ENCODE measurements around the gene NACA2. TPM values are rescaled to one million over a fixed set of nuclear protein-coding genes. Genes with fewer than 3 reads are reported as not detected.
"Not testable (repeated sequence)": the region's sequence is repeated elsewhere in the genome, so short reads cannot be mapped to it uniquely, and the experiment has no call there.

NACA2 gene
- total and polyA plus RNA-seq, 4 donors, result 0.28 to 1.9 (median 1.2) TPM; not detected in 1

DNA sequence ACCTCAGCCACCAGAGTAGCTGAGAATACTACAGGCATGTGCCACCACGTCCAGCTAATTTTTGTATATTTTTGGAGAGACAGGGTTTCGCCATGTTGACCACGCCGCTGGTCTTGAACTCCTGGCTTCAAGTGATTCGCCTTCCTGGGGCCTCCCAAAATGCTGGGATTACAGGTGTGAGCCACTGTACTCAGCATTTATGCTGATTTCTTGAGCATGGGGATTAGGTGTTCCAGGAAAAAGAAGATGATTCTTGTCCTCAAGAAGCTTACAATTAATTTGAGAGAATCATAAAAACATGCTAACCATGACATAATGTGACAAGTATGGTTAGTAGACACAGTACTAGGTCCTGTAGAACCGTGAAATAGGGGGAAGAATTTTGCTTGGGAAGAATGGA is 30.9 kb downstream of the NACA2 start:
- H3K27ac ChIP-seq (ENCODE audit: low read depth, low read length), result no peak overlapping the region
- no peaks in the 10 kb centered on the region for H3K36me3 ChIP-seq (ENCODE audit: control insufficient read depth, insufficient read depth, low read length)
- H3K4me3 ChIP-seq (ENCODE audit: low read depth, low read length), result no peak overlapping the region
- H3K9me3 ChIP-seq (ENCODE audit: control insufficient read depth, insufficient read depth, low read length), result no peaks in the 10 kb centered on the region
- WGBS (ENCODE audit: insufficient coverage), result 97% methylated on average over 5 of the region's 6 CpGs
- H3K4me1 ChIP-seq (ENCODE audit: control insufficient read depth, insufficient read depth, low read length), result no peaks in the 10 kb centered on the region
- no peak for DNase-seq (ENCODE audit: low read depth in 4 of 6, low spot score in 6 of 6)
- H3K27me3 ChIP-seq (ENCODE audit: control insufficient read depth, insufficient read depth, low read length), result no peaks in the 10 kb centered on the region

GRCh38 chr17:61556224-61557188 is 34.5 kb downstream of the NACA2 start:
- Histone ChIP-seq H3K4me1 (ENCODE audit: control insufficient read depth, insufficient read depth, low read length) (no peaks in the 10 kb centered on the region), H3K4me3 (ENCODE audit: low read depth, low read length) (no peak overlapping the region), H3K27me3 (ENCODE audit: control insufficient read depth, insufficient read depth, low read length) (no peaks in the 10 kb centered on the region), H3K36me3 (ENCODE audit: control insufficient read depth, insufficient read depth, low read length) (no peaks in the 10 kb centered on the region), H3K27ac (ENCODE audit: low read depth, low read length) (no peak overlapping the region), H3K9me3 (ENCODE audit: control insufficient read depth, insufficient read depth, low read length) (no peaks in the 10 kb centered on the region)
- no peak for DNase-seq (ENCODE audit: low read depth in 4 of 6, low spot score in 6 of 6)
- WGBS (ENCODE audit: insufficient coverage), result 38% methylated on average over 1 of the region's 10 CpGs

DNA sequence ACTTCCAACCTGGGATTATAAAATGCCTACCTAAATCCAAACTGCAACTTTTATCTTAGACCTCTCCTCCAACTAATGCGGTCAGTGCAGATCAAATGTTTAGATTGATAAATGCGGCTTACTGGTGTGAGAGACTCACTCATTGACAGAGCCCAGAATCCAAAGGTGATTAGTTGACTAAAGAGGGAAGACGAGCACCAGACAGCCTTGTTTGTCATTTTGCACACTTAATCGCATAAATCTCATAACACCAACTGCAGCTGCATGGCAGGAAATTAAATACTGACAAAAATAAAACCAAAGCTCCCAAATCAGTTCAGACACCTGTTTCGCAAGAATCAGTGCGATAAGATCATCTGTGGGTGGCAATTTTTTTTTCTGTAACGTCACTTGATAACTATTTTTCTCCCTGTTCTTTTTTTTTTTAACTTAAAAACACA is 35.9 kb downstream of the NACA2 start:
- no peak for DNase-seq (ENCODE audit: low read depth in 4 of 6, low spot score in 6 of 6)
- no peaks in the 10 kb centered on the region for H3K4me1 ChIP-seq (ENCODE audit: control insufficient read depth, insufficient read depth, low read length)
- no peaks in the 10 kb centered on the region for H3K36me3 ChIP-seq (ENCODE audit: control insufficient read depth, insufficient read depth, low read length)
- H3K9me3 ChIP-seq (ENCODE audit: control insufficient read depth, insufficient read depth, low read length), result no peaks in the 10 kb centered on the region
- WGBS (ENCODE audit: insufficient coverage), result 100% methylated on average over 1 of the region's 7 CpGs
- H3K27ac ChIP-seq (ENCODE audit: low read depth, low read length), result no peak overlapping the region
- H3K4me3 ChIP-seq (ENCODE audit: low read depth, low read length), result no peak overlapping the region
- H3K27me3 ChIP-seq (ENCODE audit: control insufficient read depth, insufficient read depth, low read length), result no peaks in the 10 kb centered on the region

DNA sequence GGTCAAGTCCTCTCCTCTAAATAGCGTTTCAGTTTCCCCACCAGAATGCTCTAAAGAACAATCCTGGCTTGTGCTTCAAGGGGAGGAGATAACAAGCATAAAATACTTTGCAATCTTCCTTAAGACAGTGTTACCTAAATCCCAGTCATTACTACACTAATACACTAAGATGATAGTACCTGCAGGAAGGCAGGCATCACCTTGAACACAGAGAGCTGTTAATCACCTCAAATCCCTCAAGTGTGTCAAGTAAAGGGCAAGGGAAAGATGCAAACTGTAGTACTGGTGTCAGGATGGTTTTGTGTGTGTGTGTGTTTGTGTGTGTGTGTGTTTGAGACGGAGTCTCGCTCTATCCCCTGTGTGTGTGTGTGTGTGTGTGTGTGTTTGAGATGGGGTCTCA is 36.8 kb downstream of the NACA2 start:
- WGBS (ENCODE audit: insufficient coverage), result 17% methylated on average over 1 of the region's 3 CpGs
- Histone ChIP-seq H3K27me3 (ENCODE audit: control insufficient read depth, insufficient read depth, low read length) (no peaks in the 10 kb centered on the region), H3K4me3 (ENCODE audit: low read depth, low read length) (no peak overlapping the region), H3K27ac (ENCODE audit: low read depth, low read length) (no peak overlapping the region), H3K36me3 (ENCODE audit: control insufficient read depth, insufficient read depth, low read length) (no peaks in the 10 kb centered on the region), H3K9me3 (ENCODE audit: control insufficient read depth, insufficient read depth, low read length) (no peaks in the 10 kb centered on the region), H3K4me1 (ENCODE audit: control insufficient read depth, insufficient read depth, low read length) (no peaks in the 10 kb centered on the region)
- DNase-seq (ENCODE audit: low read depth in 4 of 6, low spot score in 6 of 6), result no peak

GRCh38 chr17:61552560-61552959 is 38.5 kb downstream of the NACA2 start:
- H3K4me3 ChIP-seq (ENCODE audit: low read depth, low read length); H3K27me3 ChIP-seq (ENCODE audit: control insufficient read depth, insufficient read depth, low read length); DNase-seq (ENCODE audit: low read depth in 4 of 6, low spot score in 6 of 6); H3K9me3 ChIP-seq (ENCODE audit: control insufficient read depth, insufficient read depth, low read length); H3K36me3 ChIP-seq (ENCODE audit: control insufficient read depth, insufficient read depth, low read length); H3K27ac ChIP-seq (ENCODE audit: low read depth, low read length); H3K4me1 ChIP-seq (ENCODE audit: control insufficient read depth, insufficient read depth, low read length): not testable (repeated sequence)
- WGBS (ENCODE audit: insufficient coverage), result 100% methylated on average over 10 of the region's 11 CpGs

GRCh38 chr17:61551255-61551742 is 39.7 kb downstream of the NACA2 start:
- Histone ChIP-seq H3K4me1 (ENCODE audit: control insufficient read depth, insufficient read depth, low read length) (no peaks in the 10 kb centered on the region), H3K9me3 (ENCODE audit: control insufficient read depth, insufficient read depth, low read length) (no peaks in the 10 kb centered on the region), H3K4me3 (ENCODE audit: low read depth, low read length) (no peak overlapping the region), H3K27me3 (ENCODE audit: control insufficient read depth, insufficient read depth, low read length) (no peaks in the 10 kb centered on the region), H3K27ac (ENCODE audit: low read depth, low read length) (no peak overlapping the region), H3K36me3 (ENCODE audit: control insufficient read depth, insufficient read depth, low read length) (no peaks in the 10 kb centered on the region)
- peak in 5 of 6 donors; percentile 21 to 82 (median 41) for DNase-seq (ENCODE audit: low read depth in 4 of 6, low spot score in 6 of 6)
- WGBS (ENCODE audit: insufficient coverage), result 0% methylated on average over 1 of the region's 6 CpGs

GRCh38 chr17:61547113-61547512 is 43.9 kb downstream of the NACA2 start:
- Histone ChIP-seq H3K27me3 (ENCODE audit: control insufficient read depth, insufficient read depth, low read length) (no peaks in the 10 kb centered on the region), H3K4me1 (ENCODE audit: control insufficient read depth, insufficient read depth, low read length) (no peaks in the 10 kb centered on the region), H3K27ac (ENCODE audit: low read depth, low read length) (no peak overlapping the region), H3K36me3 (ENCODE audit: control insufficient read depth, insufficient read depth, low read length) (no peaks in the 10 kb centered on the region), H3K4me3 (ENCODE audit: low read depth, low read length) (no peak overlapping the region), H3K9me3 (ENCODE audit: control insufficient read depth, insufficient read depth, low read length) (peaks cover 2% of the 10 kb centered on the region)
- no peak for DNase-seq (ENCODE audit: low read depth in 4 of 6, low spot score in 6 of 6)

- no peak for DNase-seq (ENCODE audit: low read depth in 4 of 6, low spot score in 6 of 6)
- Histone ChIP-seq H3K4me3 (ENCODE audit: low read depth, low read length) (no peak overlapping the region), H3K36me3 (ENCODE audit: control insufficient read depth, insufficient read depth, low read length) (no peaks in the 10 kb centered on the region), H3K27me3 (ENCODE audit: control insufficient read depth, insufficient read depth, low read length) (no peaks in the 10 kb centered on the region), H3K27ac (ENCODE audit: low read depth, low read length) (no peak overlapping the region), H3K4me1 (ENCODE audit: control insufficient read depth, insufficient read depth, low read length) (no peaks in the 10 kb centered on the region), H3K9me3 (ENCODE audit: control insufficient read depth, insufficient read depth, low read length) (peaks cover 6% of the 10 kb centered on the region)
- no CpG with 5 or more reads among the region's 1 CpG for WGBS (ENCODE audit: insufficient coverage)
Observed at GRCh38 chr17:61545335-61545938, 45.6 kb downstream of the NACA2 start.

GRCh38 chr17:61543786-61544415 is 47.1 kb downstream of the NACA2 start:
- Histone ChIP-seq H3K36me3 (ENCODE audit: control insufficient read depth, insufficient read depth, low read length) (no peaks in the 10 kb centered on the region), H3K4me3 (ENCODE audit: low read depth, low read length) (no peak overlapping the region), H3K27ac (ENCODE audit: low read depth, low read length) (no peak overlapping the region), H3K9me3 (ENCODE audit: control insufficient read depth, insufficient read depth, low read length) (peaks cover 6% of the 10 kb centered on the region), H3K27me3 (ENCODE audit: control insufficient read depth, insufficient read depth, low read length) (no peaks in the 10 kb centered on the region), H3K4me1 (ENCODE audit: control insufficient read depth, insufficient read depth, low read length) (no peaks in the 10 kb centered on the region)
- no peak for DNase-seq (ENCODE audit: low read depth in 4 of 6, low spot score in 6 of 6)
- WGBS (ENCODE audit: insufficient coverage), result 74% methylated on average over 7 of the region's 9 CpGs
